DND-41 (cell line): Measurements from ENCODE around the gene TSSK2.

Source experiments
- ATAC-seq: fragments of 200-7000 bp; cut with Tn5 transposase; 3 replicates; pipeline ENCODE4 v1.9.1; 2021; ENCODE audit warnings: low read depth; ENCODE audit not compliant: insufficient read depth
- DNase-seq: peaks from one replicate; pipeline ENCODE4 v3.0.0-alpha.2; 2020
- H2AFZ ChIP-seq: 2 replicates; pipeline ENCODE4 v1.6.0; 2012; ENCODE audit warnings: low read depth, low read length
- H3K27ac ChIP-seq: 2 replicates; pipeline ENCODE4 v1.5.1; 2012; ENCODE audit warnings: low read length, inconsistent platforms
- H3K27me3 ChIP-seq: fragments of 200-600 bp; sonication (generic); 2 replicates; pipeline ENCODE4 v1.6.0; 2012; ENCODE audit warnings: low read length, mild to moderate bottlenecking, inconsistent platforms; ENCODE audit not compliant: insufficient read depth, poor library complexity
- H3K36me3 ChIP-seq: 2 replicates; pipeline ENCODE4 v1.5.1; 2012; ENCODE audit warnings: low read length, inconsistent platforms; ENCODE audit not compliant: insufficient read depth
- H3K4me1 ChIP-seq: 2 replicates; pipeline ENCODE4 v1.5.1; 2012; ENCODE audit warnings: mild to moderate bottlenecking, low read length; ENCODE audit not compliant: insufficient read depth
- H3K4me2 ChIP-seq: 2 replicates; pipeline ENCODE4 v1.6.0; 2012; ENCODE audit warnings: mild to moderate bottlenecking, moderate library complexity, low read length, inconsistent platforms; ENCODE audit not compliant: insufficient read depth
- H3K4me3 ChIP-seq, 2 experiments: fragments of 200-600 bp in 1 of 2; shearing (Covaris generic) in 1 of 2; 2 replicates each; pipeline ENCODE4 v1.5.1; 2012 to 2016; ENCODE audit warnings: inconsistent platforms in 2 of 2, low read length in 2 of 2, mild to moderate bottlenecking in 2 of 2, low read depth in 1 of 2, moderate library complexity in 1 of 2
- H3K79me2 ChIP-seq: 2 replicates; pipeline ENCODE4 v1.6.0; 2012; ENCODE audit warnings: low read length, inconsistent platforms; ENCODE audit not compliant: insufficient read depth
- H3K9ac ChIP-seq: 2 replicates; pipeline ENCODE4 v1.6.0; 2012; ENCODE audit warnings: low read depth, mild to moderate bottlenecking, inconsistent platforms, low read length, moderate library complexity
- H3K9me3 ChIP-seq: 2 replicates; pipeline ENCODE4 v1.5.1; 2012; ENCODE audit warnings: low read length, moderate library complexity, mild to moderate bottlenecking, inconsistent platforms; ENCODE audit not compliant: insufficient read depth, severe bottlenecking
- H4K20me1 ChIP-seq: 2 replicates; pipeline ENCODE4 v1.6.0; 2012; ENCODE audit warnings: low read length; ENCODE audit not compliant: insufficient read depth
- EZH2 ChIP-seq: IDR thresholded peaks from 3 replicates; pipeline ENCODE4 v1.6.1; 2012; ENCODE audit warnings: borderline replicate concordance, low read depth, mild to moderate bottlenecking, moderate library complexity, low read length, inconsistent platforms; ENCODE audit not compliant: severe bottlenecking
- TF ChIP-seq, protein P1 (sequence below): IDR thresholded peaks from 2 replicates; pipeline ENCODE4 v1.5.1; 2012; ENCODE audit warnings: borderline replicate concordance, low read length, moderate library complexity, mild to moderate bottlenecking; ENCODE audit not compliant: poor library complexity, severe bottlenecking; ENCODE audit errors: extremely low read depth

TSSK2 gene

DNA sequence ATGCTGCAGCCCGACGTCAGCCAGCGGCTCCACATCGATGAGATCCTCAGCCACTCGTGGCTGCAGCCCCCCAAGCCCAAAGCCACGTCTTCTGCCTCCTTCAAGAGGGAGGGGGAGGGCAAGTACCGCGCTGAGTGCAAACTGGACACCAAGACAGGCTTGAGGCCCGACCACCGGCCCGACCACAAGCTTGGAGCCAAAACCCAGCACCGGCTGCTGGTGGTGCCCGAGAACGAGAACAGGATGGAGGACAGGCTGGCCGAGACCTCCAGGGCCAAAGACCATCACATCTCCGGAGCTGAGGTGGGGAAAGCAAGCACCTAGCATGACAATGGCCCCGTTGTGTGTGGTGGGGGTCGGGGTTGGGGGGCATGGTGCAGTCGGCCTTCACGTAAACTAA is 1.0 kb downstream of the TSSK2 start:
- Histone ChIP-seq H2AFZ (no peak overlapping the region), H3K4me1 (no peaks in the 10 kb centered on the region), H3K79me2 (no peaks in the 10 kb centered on the region), H3K27ac (no peak overlapping the region), H3K4me3 (no peak overlapping the region), H3K4me2 (no peak overlapping the region), H3K9me3 (no peaks in the 10 kb centered on the region), H3K27me3 (no peaks in the 10 kb centered on the region), H4K20me1 (peaks cover 23% of the 10 kb centered on the region; the same call in 1 of the 2 replicates), H3K9ac (no peak overlapping the region), H3K36me3 (peaks cover 63% of the 10 kb centered on the region)
- DNase-seq (no peak), ATAC-seq (no peak)
- TF ChIP-seq, protein P1, sequence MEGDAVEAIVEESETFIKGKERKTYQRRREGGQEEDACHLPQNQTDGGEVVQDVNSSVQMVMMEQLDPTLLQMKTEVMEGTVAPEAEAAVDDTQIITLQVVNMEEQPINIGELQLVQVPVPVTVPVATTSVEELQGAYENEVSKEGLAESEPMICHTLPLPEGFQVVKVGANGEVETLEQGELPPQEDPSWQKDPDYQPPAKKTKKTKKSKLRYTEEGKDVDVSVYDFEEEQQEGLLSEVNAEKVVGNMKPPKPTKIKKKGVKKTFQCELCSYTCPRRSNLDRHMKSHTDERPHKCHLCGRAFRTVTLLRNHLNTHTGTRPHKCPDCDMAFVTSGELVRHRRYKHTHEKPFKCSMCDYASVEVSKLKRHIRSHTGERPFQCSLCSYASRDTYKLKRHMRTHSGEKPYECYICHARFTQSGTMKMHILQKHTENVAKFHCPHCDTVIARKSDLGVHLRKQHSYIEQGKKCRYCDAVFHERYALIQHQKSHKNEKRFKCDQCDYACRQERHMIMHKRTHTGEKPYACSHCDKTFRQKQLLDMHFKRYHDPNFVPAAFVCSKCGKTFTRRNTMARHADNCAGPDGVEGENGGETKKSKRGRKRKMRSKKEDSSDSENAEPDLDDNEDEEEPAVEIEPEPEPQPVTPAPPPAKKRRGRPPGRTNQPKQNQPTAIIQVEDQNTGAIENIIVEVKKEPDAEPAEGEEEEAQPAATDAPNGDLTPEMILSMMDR, result no peak
- no peak for TF ChIP-seq EZH2

DNA sequence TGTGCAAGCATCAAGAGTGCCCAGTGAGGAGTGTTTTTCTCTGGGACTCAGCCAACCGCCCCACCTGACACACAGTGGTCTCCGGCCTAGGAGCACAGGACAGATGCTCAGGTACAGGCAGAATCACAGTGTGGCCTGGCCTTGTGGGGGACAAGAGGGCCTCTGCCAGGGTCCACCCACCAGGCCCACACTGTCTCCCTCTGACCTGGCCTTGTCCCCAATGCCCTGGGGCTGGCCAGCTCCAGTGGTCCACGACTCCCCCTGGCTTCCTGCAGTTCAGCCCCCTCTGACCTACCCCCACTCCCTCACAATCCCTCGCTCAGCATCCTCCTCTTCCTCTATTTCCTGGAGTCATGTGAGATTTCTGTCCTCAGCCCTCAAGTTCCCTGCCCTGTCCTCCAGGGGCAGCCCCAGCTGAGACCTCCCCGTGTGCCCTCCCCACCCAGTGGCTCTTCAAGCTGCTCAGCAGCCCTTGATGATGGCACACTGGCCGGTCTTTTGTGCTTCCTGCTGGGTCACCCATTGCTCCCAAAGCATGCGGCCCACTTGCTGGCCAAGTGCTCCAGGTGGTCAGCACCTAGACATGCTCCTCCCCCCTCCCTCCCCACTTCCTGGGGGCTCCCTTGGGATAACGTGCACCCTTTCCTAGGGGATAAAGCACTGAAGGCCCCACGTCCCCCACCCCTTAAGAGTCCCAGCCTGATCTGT is 1.7 kb downstream of the TSSK2 start:
- no peaks in the 10 kb centered on the region for H3K79me2 ChIP-seq
- DNase-seq (no peak), ATAC-seq (no peak)
- H3K9me3 ChIP-seq, result no peaks in the 10 kb centered on the region
- no peak overlapping the region for H3K4me2 ChIP-seq
- no peak overlapping the region for H3K27ac ChIP-seq
- peaks cover 30% of the 10 kb centered on the region; the same call in 1 of the 2 replicates for H4K20me1 ChIP-seq
- no peak overlapping the region for H3K4me3 ChIP-seq
- no peak overlapping the region for H2AFZ ChIP-seq
- H3K27me3 ChIP-seq, result no peaks in the 10 kb centered on the region
- peaks cover 70% of the 10 kb centered on the region for H3K36me3 ChIP-seq
- no peak overlapping the region for H3K9ac ChIP-seq
- H3K4me1 ChIP-seq, result no peaks in the 10 kb centered on the region
- TF ChIP-seq, protein P1, result no peak
- no peak for TF ChIP-seq EZH2

DNA sequence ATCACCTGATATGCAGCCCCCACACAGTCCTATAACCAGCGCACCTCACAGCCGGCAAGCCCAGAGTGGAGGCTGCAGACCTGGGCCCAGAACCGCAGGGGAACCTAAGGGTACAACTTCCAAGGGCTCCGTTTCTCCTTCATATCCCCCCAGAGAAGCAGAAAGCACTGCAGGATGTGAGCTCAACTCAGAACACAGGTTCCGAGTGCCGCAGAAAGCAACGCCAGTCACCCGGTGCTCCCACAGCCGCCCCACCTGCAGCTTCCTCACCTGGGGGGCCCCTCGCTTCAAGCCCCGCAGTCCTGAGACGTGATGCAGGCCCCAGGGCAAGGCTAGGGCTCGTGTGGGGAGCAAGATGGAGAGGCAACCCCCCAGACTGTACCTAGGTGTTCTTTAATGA is 2.5 kb downstream of the TSSK2 start:
- no peak overlapping the region for H3K27ac ChIP-seq
- H3K4me2 ChIP-seq, result no peak overlapping the region
- H3K79me2 ChIP-seq, result no peaks in the 10 kb centered on the region
- H3K27me3 ChIP-seq, result no peaks in the 10 kb centered on the region
- DNase-seq, result no peak
- TF ChIP-seq, protein P1, result no peak
- TF ChIP-seq EZH2, result no peak
- H2AFZ ChIP-seq, result no peak overlapping the region
- no peaks in the 10 kb centered on the region for H3K9me3 ChIP-seq
- peaks cover 33% of the 10 kb centered on the region; the same call in 1 of the 2 replicates for H4K20me1 ChIP-seq
- H3K9ac ChIP-seq, result no peak overlapping the region
- ATAC-seq, result no peak
- no peak overlapping the region for H3K4me3 ChIP-seq
- H3K4me1 ChIP-seq, result no peaks in the 10 kb centered on the region
- H3K36me3 ChIP-seq, result peaks cover 77% of the 10 kb centered on the region

DNA sequence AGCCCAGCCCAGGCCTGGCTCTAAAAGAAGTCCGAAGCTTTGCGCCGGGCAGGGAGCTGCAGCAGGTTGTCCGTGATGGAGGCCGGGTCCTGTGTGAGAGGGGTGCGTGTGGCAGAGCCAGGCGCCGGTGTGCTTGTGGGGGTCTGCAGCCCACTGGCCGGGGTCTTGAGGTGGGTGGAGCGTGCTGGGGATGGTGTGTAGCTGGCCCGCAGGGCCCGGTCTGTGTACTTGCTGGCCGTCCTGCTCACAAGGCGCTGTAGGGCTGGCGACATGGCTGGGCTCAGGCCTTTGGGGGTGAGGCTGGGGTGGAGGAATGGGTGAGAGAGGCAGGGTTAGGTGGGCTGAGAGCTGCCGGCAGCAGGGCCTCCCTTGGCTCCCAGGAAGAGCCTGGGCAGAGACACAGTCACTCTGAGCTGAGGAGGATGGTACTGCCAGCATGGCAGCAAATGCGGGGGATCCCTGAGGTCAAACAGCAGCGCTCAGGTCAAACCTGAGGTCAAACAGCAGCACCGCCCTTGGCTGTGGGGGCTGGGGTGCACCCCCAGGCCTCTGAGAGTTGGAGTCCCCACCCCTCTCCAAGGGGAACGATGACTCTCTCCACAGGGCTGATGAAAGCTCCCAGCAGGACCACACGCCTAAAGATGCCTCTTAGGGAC is 3.2 kb downstream of the TSSK2 start:
- Histone ChIP-seq H3K79me2 (no peaks in the 10 kb centered on the region), H3K9me3 (no peaks in the 10 kb centered on the region), H3K27me3 (no peaks in the 10 kb centered on the region), H3K9ac (no peak overlapping the region), H3K4me3 (no peak overlapping the region), H3K4me2 (no peak overlapping the region), H2AFZ (no peak overlapping the region), H3K36me3 (peaks cover 84% of the 10 kb centered on the region), H4K20me1 (peaks cover 40% of the 10 kb centered on the region), H3K27ac (no peak overlapping the region), H3K4me1 (no peaks in the 10 kb centered on the region)
- DNase-seq (no peak), ATAC-seq (no peak)
- TF ChIP-seq EZH2, result no peak
- TF ChIP-seq, protein P1, result no peak
